ENCODE results near the gene NCOA6. TPM values are rescaled to one million over a fixed set of nuclear protein-coding genes. Genes with fewer than 3 reads are reported as not detected.

Gene NCOA6
- polyA plus RNA-seq, 1 donor from 2014 or later, result 13.0 TPM

DNA sequence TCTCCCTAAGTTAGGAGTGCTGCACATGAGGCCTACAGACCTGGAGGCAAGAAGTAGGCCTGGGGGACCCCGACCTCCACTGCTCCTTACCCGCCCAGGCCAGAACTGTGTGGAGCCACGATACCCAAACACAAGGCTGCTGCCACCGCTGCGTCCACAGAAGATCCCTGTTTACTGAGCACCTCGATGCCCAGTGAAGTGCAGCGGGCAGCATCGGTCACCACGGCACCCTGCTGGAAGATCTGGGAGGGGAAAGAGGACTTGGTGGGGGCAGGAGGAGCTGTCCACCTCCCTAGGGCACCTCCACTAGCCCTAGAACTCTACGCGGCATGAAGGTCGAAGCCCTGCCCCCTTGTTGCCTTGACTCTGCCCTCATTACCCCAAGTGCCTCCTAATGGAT, 37.3 kb upstream of the NCOA6 start:
- TF ChIP-seq EP300 (conservative IDR thresholded peaks at IDR 0.05; ENCODE audit: poor library complexity, severe bottlenecking) (no peak), EZH2 (IDR thresholded peaks at IDR 0.05; ENCODE audit: borderline replicate concordance, insufficient read depth, low read length, poor library complexity, severe bottlenecking) (no peak)
- TF ChIP-seq, protein P1, sequence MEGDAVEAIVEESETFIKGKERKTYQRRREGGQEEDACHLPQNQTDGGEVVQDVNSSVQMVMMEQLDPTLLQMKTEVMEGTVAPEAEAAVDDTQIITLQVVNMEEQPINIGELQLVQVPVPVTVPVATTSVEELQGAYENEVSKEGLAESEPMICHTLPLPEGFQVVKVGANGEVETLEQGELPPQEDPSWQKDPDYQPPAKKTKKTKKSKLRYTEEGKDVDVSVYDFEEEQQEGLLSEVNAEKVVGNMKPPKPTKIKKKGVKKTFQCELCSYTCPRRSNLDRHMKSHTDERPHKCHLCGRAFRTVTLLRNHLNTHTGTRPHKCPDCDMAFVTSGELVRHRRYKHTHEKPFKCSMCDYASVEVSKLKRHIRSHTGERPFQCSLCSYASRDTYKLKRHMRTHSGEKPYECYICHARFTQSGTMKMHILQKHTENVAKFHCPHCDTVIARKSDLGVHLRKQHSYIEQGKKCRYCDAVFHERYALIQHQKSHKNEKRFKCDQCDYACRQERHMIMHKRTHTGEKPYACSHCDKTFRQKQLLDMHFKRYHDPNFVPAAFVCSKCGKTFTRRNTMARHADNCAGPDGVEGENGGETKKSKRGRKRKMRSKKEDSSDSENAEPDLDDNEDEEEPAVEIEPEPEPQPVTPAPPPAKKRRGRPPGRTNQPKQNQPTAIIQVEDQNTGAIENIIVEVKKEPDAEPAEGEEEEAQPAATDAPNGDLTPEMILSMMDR (IDR thresholded peaks at IDR 0.05; ENCODE audit: poor library complexity, severe bottlenecking), result no peak
- no peak overlapping the region for H3K27ac ChIP-seq (ENCODE audit: low read length)

DNA sequence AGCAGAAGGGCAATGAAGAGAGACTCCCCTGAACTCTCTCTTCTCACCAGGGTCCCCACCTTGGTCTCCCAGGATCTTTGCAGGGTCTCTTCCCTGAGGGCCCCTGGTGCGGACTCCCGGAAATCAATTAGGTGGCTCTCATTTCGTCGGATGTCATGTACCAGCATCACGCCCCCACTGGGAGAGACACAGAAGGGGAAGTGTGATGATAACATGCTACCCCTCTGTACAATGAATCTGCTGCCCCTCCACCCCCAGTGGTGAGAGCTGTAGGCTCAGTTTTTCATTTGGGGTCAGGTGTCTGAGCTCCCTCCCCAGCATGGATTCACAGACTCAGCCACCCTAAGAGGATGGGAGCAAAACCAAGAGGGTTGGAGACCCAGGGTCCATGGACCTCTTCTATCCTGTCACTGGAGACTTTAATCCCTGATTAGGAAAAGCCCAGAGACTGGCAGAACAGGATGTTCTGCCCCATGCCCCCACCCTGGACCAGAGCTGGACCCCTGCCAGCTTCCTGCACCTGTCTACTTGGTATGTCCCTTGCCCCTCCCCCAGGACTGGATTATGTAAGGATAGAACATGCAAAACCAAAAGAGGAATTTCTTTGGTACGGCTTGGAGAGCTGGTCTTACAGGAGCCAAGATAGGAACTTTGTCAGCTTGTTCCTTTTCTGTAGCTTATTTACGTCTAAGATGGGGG, 36.1 kb upstream of the NCOA6 start:
- no peak for TF ChIP-seq MXI1 (conservative IDR thresholded peaks at IDR 0.05; ENCODE audit: poor library complexity, severe bottlenecking)
- no peak for TF ChIP-seq EZH2 (IDR thresholded peaks at IDR 0.05; ENCODE audit: borderline replicate concordance, insufficient read depth, low read length, poor library complexity, severe bottlenecking)
- TF ChIP-seq, protein P1 (IDR thresholded peaks at IDR 0.05; ENCODE audit: poor library complexity, severe bottlenecking), result no peak
- no peak for TF ChIP-seq EP300 (conservative IDR thresholded peaks at IDR 0.05; ENCODE audit: poor library complexity, severe bottlenecking)
- TF ChIP-seq SMC3 (conservative IDR thresholded peaks at IDR 0.05; ENCODE audit: poor library complexity), result no peak
- TF ChIP-seq, protein P2, sequence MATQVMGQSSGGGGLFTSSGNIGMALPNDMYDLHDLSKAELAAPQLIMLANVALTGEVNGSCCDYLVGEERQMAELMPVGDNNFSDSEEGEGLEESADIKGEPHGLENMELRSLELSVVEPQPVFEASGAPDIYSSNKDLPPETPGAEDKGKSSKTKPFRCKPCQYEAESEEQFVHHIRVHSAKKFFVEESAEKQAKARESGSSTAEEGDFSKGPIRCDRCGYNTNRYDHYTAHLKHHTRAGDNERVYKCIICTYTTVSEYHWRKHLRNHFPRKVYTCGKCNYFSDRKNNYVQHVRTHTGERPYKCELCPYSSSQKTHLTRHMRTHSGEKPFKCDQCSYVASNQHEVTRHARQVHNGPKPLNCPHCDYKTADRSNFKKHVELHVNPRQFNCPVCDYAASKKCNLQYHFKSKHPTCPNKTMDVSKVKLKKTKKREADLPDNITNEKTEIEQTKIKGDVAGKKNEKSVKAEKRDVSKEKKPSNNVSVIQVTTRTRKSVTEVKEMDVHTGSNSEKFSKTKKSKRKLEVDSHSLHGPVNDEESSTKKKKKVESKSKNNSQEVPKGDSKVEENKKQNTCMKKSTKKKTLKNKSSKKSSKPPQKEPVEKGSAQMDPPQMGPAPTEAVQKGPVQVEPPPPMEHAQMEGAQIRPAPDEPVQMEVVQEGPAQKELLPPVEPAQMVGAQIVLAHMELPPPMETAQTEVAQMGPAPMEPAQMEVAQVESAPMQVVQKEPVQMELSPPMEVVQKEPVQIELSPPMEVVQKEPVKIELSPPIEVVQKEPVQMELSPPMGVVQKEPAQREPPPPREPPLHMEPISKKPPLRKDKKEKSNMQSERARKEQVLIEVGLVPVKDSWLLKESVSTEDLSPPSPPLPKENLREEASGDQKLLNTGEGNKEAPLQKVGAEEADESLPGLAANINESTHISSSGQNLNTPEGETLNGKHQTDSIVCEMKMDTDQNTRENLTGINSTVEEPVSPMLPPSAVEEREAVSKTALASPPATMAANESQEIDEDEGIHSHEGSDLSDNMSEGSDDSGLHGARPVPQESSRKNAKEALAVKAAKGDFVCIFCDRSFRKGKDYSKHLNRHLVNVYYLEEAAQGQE (IDR thresholded peaks at IDR 0.05; ENCODE audit: borderline replicate concordance), result no peak
- TF ChIP-seq POLR2AphosphoS5 (IDR thresholded peaks at IDR 0.05), result no peak
- TF ChIP-seq RAD21 (conservative IDR thresholded peaks at IDR 0.05), result no peak
- no peak for TF ChIP-seq TAF1 (IDR thresholded peaks at IDR 0.05; ENCODE audit: low read depth)
- Histone ChIP-seq H3K27me3 (ENCODE audit: insufficient read depth, low read depth, low read length) (no peaks in the 10 kb centered on the region), H3K9me3 (ENCODE audit: low read length) (no peaks in the 10 kb centered on the region), H3K9ac (ENCODE audit: low read length) (no peak overlapping the region), H3K4me2 (ENCODE audit: low read length) (no peak overlapping the region), H3K4me3 (ENCODE audit: low read length) (no peak overlapping the region), H3K9me2 (ENCODE audit: insufficient read depth, low read length) (no peaks in the 10 kb centered on the region), H2AFZ (ENCODE audit: low read depth, low read length) (no peak overlapping the region), H3K36me3 (ENCODE audit: insufficient read depth, low read length) (peaks cover 6% of the 10 kb centered on the region), H4K20me1 (ENCODE audit: insufficient read depth) (no peaks in the 10 kb centered on the region), H3F3A (ENCODE audit: insufficient read depth, low read length, poor library complexity, severe bottlenecking) (no peaks in the 10 kb centered on the region), H3K79me2 (replicated peaks; ENCODE audit: insufficient read depth, low read length) (no peaks in the 10 kb centered on the region), H3K27ac (ENCODE audit: low read length) (no peak overlapping the region)

More for the DNA sequence above, 37.3 kb upstream of the NCOA6 start:
- H4K20me1 ChIP-seq (ENCODE audit: insufficient read depth), result no peaks in the 10 kb centered on the region
- H2AFZ ChIP-seq (ENCODE audit: low read depth, low read length), result no peak overlapping the region
- H3K9ac ChIP-seq (ENCODE audit: low read length), result no peak overlapping the region
- no peaks in the 10 kb centered on the region for H3F3A ChIP-seq (ENCODE audit: insufficient read depth, low read length, poor library complexity, severe bottlenecking)
- H3K36me3 ChIP-seq (ENCODE audit: insufficient read depth, low read length), result peaks cover 6% of the 10 kb centered on the region
- H3K9me3 ChIP-seq (ENCODE audit: low read length), result no peaks in the 10 kb centered on the region
- no peaks in the 10 kb centered on the region for H3K9me2 ChIP-seq (ENCODE audit: insufficient read depth, low read length)
- H3K79me2 ChIP-seq (replicated peaks; ENCODE audit: insufficient read depth, low read length), result no peaks in the 10 kb centered on the region
- H3K4me2 ChIP-seq (ENCODE audit: low read length), result no peak overlapping the region
- no peak overlapping the region for H3K4me3 ChIP-seq (ENCODE audit: low read length)
- H3K27me3 ChIP-seq (ENCODE audit: insufficient read depth, low read depth, low read length), result no peaks in the 10 kb centered on the region
